Mesendoderm (in vitro differentiated cells): ENCODE data around the gene FGF1.

Experiments used
- DNase-seq: peaks from one replicate; pipeline ENCODE4 v3.0.0; 2013
- H2AK5ac ChIP-seq: 2 replicates; pipeline ENCODE4 v1.6.1; 2013; ENCODE audit warnings: low read length, inconsistent platforms
- H2BK120ac ChIP-seq: 2 replicates; pipeline ENCODE4 v1.6.1; 2013; ENCODE audit warnings: low read depth, mild to moderate bottlenecking, low read length, moderate library complexity, mixed read lengths
- H2BK15ac ChIP-seq: replicated peaks from 2 replicates; pipeline ENCODE4 v1.6.1; 2013; ENCODE audit warnings: low read depth, mild to moderate bottlenecking, moderate library complexity
- H2BK5ac ChIP-seq: 2 replicates; pipeline ENCODE4 v1.6.1; 2013; ENCODE audit warnings: low read length, inconsistent platforms
- H3K18ac ChIP-seq: 2 replicates; pipeline ENCODE4 v1.6.1; 2013; ENCODE audit warnings: mild to moderate bottlenecking, low read length, mixed read lengths
- H3K23ac ChIP-seq: one replicate; pipeline ENCODE4 v1.6.1; 2013; ENCODE audit warnings: low read length
- H3K27ac ChIP-seq: 2 replicates; pipeline ENCODE4 v1.5.1; 2013; ENCODE audit warnings: low read depth, mild to moderate bottlenecking, inconsistent platforms, low read length, moderate library complexity
- H3K27me3 ChIP-seq: 2 replicates; pipeline ENCODE4 v1.6.1; 2013; ENCODE audit warnings: low read length, control low read depth, mild to moderate bottlenecking, inconsistent platforms; ENCODE audit not compliant: insufficient read depth, poor library complexity
- H3K36me3 ChIP-seq: 2 replicates; pipeline ENCODE4 v1.6.1; 2013; ENCODE audit warnings: low read length, inconsistent platforms; ENCODE audit not compliant: control insufficient read depth, insufficient read depth
- H3K4ac ChIP-seq: one replicate; pipeline ENCODE4 v1.6.1; 2013; ENCODE audit warnings: low read depth, mild to moderate bottlenecking, low read length, moderate library complexity
- H3K4me1 ChIP-seq: 2 replicates; pipeline ENCODE4 v1.6.1; 2013; ENCODE audit warnings: low read depth, low read length, inconsistent platforms; ENCODE audit not compliant: control insufficient read depth
- H3K4me2 ChIP-seq: 2 replicates; pipeline ENCODE4 v1.6.1; 2013; ENCODE audit warnings: low read length
- H3K4me3 ChIP-seq: 2 replicates; pipeline ENCODE4 v1.5.1; 2013; ENCODE audit warnings: mild to moderate bottlenecking, low read length
- H3K56ac ChIP-seq: one replicate; pipeline ENCODE4 v1.6.1; 2013; ENCODE audit warnings: low read length
- H3K79me1 ChIP-seq: 2 replicates; pipeline ENCODE4 v1.6.1; 2013; ENCODE audit warnings: low read length, inconsistent platforms
- H3K79me2 ChIP-seq: 2 replicates; pipeline ENCODE4 v1.6.1; 2013; ENCODE audit warnings: mild to moderate bottlenecking, low read length; ENCODE audit not compliant: control insufficient read depth, insufficient read depth
- H3K9ac ChIP-seq: 2 replicates; pipeline ENCODE4 v1.6.1; 2013; ENCODE audit warnings: low read length, inconsistent platforms
- H4K5ac ChIP-seq: one replicate; pipeline ENCODE4 v1.6.1; 2013; ENCODE audit warnings: low read length
- H4K8ac ChIP-seq: one replicate; pipeline ENCODE4 v1.6.1; 2013; ENCODE audit warnings: low read depth, mild to moderate bottlenecking, control low read depth, low read length, moderate library complexity
- WGBS: extraction: QIAGEN DNeasy Blood & Tissue Kit; methylation state at CpG from one replicate; pipeline ENCODE4 v1.1.7; 2013; ENCODE audit warnings: low lambda C conversion rate, missing lambda C conversion rate; ENCODE audit not compliant: insufficient coverage; ENCODE audit errors: extremely low coverage; 5-methylcytosine and 5-hydroxymethylcytosine counted together

The FGF1 gene

DNA sequence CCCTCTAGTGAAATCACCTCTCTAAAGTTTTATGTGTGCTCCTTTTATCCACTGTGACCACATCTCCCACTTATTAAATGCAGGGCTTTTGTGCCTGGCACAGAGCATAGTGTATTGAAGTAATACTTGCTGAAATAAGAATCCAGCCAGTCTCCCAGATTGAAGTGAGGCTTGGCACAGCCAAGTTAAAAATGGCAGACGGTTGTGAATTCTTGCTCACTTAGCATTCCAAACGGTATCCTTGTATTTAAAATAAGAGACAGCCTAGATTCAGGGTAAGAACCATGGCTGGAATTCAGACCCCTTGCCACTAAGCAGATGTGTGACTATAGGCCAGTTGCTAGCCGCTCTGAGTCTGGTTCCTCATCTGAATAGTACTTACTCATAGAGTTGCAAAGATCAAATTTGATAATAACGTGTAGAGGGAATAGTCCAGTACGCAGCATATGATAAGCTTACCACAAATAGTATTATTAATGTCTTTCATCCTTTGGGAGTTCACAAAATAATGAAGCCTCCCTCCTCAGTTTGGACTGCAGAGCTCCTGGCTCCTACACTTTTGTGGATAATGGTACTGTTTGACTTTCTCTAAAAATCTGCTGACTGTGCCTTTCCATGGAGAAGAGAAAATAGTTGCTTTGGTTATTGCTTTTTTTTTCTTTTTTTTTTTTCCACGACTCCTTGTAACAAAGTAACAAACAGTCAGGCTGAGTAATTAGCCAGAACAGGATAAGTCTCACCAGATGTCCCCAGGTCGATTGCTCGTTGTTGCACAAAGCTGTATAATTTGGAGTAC lies 51.5 kb downstream of the FGF1 start:
- Histone ChIP-seq H4K8ac (no peak overlapping the region), H3K4me3 (no peak overlapping the region), H3K79me2 (no peaks in the 10 kb centered on the region), H2BK15ac (no peak overlapping the region), H3K18ac (no peak overlapping the region), H3K27me3 (no peaks in the 10 kb centered on the region), H3K56ac (no peak overlapping the region), H3K27ac (no peak overlapping the region), H3K36me3 (no peaks in the 10 kb centered on the region), H4K5ac (no peak overlapping the region), H3K4ac (no peak overlapping the region), H3K23ac (no peak overlapping the region), H3K79me1 (no peaks in the 10 kb centered on the region), H2AK5ac (no peak overlapping the region), H2BK5ac (no peak overlapping the region), H2BK120ac (no peak overlapping the region), H3K9ac (no peak overlapping the region), H3K4me1 (no peaks in the 10 kb centered on the region), H3K4me2 (no peak overlapping the region)
- DNase-seq, result no peak
- no CpG with 5 or more reads among the region's 8 CpGs for WGBS

DNA sequence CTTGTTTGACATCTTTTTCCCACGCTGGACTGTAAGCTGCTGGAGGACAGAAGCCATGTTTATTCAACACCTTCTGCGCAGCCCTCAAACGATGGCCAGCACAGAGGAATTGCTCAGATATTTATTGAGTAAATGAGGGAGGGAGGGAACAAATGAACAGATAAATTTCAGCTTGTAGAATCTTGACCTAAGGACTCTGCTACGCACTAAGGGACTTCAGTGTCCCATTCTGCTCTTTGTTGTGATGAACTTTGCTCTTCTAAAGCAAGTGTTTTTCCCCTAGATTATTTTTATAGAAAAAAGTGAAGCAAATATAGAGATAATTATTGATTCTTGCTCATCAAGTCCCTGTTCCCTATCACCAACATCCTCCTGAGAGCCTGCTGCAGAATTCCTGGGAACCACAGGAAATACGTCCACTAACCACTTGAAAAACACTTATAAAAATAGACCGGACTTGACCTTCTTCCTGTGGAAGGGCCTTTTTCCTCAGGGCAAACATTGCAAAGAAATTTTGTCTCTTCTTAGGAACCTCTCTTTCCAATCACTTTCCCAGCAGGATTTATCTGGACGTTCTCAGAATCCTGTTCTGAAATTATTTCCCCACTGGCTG lies 54.9 kb downstream of the FGF1 start:
- Histone ChIP-seq H3K4me1 (no peaks in the 10 kb centered on the region), H3K9ac (no peak overlapping the region), H2AK5ac (no peak overlapping the region), H2BK15ac (no peak overlapping the region), H3K27me3 (no peaks in the 10 kb centered on the region), H3K36me3 (no peaks in the 10 kb centered on the region), H4K8ac (no peak overlapping the region), H2BK5ac (no peak overlapping the region), H3K18ac (no peak overlapping the region), H3K23ac (no peak overlapping the region), H3K56ac (no peak overlapping the region), H3K79me1 (no peaks in the 10 kb centered on the region), H3K27ac (no peak overlapping the region), H3K4me2 (no peak overlapping the region), H3K4me3 (no peak overlapping the region), H4K5ac (no peak overlapping the region), H2BK120ac (no peak overlapping the region), H3K4ac (no peak overlapping the region), H3K79me2 (no peaks in the 10 kb centered on the region)
- no peak for DNase-seq
- no CpG with 5 or more reads among the region's 7 CpGs for WGBS

- no CpG with 5 or more reads among the region's 5 CpGs for WGBS
- H3K79me2 ChIP-seq, result no peaks in the 10 kb centered on the region
- no peak overlapping the region for H3K18ac ChIP-seq
- H2BK120ac ChIP-seq, result no peak overlapping the region
- H2BK15ac ChIP-seq, result no peak overlapping the region
- H2AK5ac ChIP-seq, result no peak overlapping the region
- no peaks in the 10 kb centered on the region for H3K36me3 ChIP-seq
- H3K9ac ChIP-seq, result no peak overlapping the region
- H3K4me1 ChIP-seq, result no peaks in the 10 kb centered on the region
- H3K27me3 ChIP-seq, result no peaks in the 10 kb centered on the region
- H4K8ac ChIP-seq, result no peak overlapping the region
- no peak overlapping the region for H3K4ac ChIP-seq
- no peak overlapping the region for H4K5ac ChIP-seq
- H3K56ac ChIP-seq, result no peak overlapping the region
- no peak for DNase-seq
- H3K23ac ChIP-seq, result no peak overlapping the region
- no peak overlapping the region for H3K4me2 ChIP-seq
- no peak overlapping the region for H3K27ac ChIP-seq
- H3K79me1 ChIP-seq, result no peaks in the 10 kb centered on the region
- H3K4me3 ChIP-seq, result no peak overlapping the region
- H2BK5ac ChIP-seq, result no peak overlapping the region
Observed at GRCh38 chr5:142627383-142628217, 58.3 kb downstream of the FGF1 start.

DNA sequence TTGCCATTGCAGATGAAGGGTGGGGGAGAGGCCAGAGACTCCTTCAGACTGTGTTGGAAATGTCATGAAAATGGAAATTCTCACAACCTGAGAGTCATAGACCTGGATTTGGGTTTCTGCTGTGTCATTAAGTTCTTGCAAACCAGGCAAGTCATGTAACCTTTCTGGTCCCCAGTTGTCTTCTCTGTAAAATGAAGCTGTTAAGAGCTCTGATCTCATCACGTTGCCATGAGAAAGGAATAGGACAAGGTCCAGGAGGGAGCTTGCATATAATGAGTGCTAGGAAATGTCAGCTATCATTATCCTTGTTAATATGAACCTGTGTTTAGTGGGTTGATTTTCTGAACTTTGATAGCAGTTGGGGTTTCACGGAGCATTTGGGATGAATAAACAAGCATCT lies 59.1 kb downstream of the FGF1 start:
- H3K36me3 ChIP-seq, result no peaks in the 10 kb centered on the region
- peak overlapping the region; percentile 71 for H2AK5ac ChIP-seq
- no peaks in the 10 kb centered on the region for H3K79me1 ChIP-seq
- no peak overlapping the region for H2BK15ac ChIP-seq
- H3K27ac ChIP-seq, result no peak overlapping the region
- H3K56ac ChIP-seq, result no peak overlapping the region
- H3K23ac ChIP-seq, result no peak overlapping the region
- H4K5ac ChIP-seq, result no peak overlapping the region
- H3K79me2 ChIP-seq, result no peaks in the 10 kb centered on the region
- DNase-seq, result no peak
- no peaks in the 10 kb centered on the region for H3K27me3 ChIP-seq
- H3K4me2 ChIP-seq, result no peak overlapping the region
- no peaks in the 10 kb centered on the region for H3K4me1 ChIP-seq
- no CpG with 5 or more reads among the region's 2 CpGs for WGBS
- H4K8ac ChIP-seq, result no peak overlapping the region
- no peak overlapping the region for H2BK5ac ChIP-seq
- no peak overlapping the region for H3K9ac ChIP-seq
- H3K18ac ChIP-seq, result no peak overlapping the region
- H3K4me3 ChIP-seq, result no peak overlapping the region
- H2BK120ac ChIP-seq, result no peak overlapping the region
- H3K4ac ChIP-seq, result no peak overlapping the region

DNA sequence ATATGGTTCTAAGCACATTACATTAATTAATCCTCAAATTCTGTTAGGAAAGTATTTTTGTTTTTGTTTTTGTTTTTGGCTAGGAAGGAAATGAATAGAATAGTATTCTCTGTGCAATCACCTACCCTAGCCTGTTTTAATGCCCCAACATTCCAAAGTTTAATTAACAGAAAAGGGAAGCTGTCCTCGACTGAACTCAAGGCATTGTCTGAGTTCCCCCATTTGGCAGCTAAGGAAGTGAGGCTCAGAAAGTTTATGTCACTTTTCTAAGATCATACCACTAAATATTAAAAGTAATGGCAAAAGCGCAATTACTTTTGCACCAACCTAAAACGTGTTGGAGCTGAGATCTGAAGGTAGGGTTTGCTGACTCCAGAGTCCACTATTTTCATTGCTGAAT lies 59.8 kb downstream of the FGF1 start:
- Histone ChIP-seq H3K27ac (no peak overlapping the region), H3K56ac (no peak overlapping the region), H3K79me1 (no peaks in the 10 kb centered on the region), H3K18ac (no peak overlapping the region), H2BK5ac (no peak overlapping the region), H2BK15ac (no peak overlapping the region), H4K8ac (no peak overlapping the region), H3K23ac (no peak overlapping the region), H4K5ac (no peak overlapping the region), H3K9ac (no peak overlapping the region), H3K4ac (no peak overlapping the region), H2BK120ac (no peak overlapping the region), H3K79me2 (no peaks in the 10 kb centered on the region), H3K4me3 (no peak overlapping the region), H3K36me3 (no peaks in the 10 kb centered on the region), H3K4me2 (no peak overlapping the region), H2AK5ac (no peak overlapping the region), H3K4me1 (no peaks in the 10 kb centered on the region), H3K27me3 (no peaks in the 10 kb centered on the region)
- DNase-seq, result no peak
- no CpG with 5 or more reads among the region's 3 CpGs for WGBS
